ENCODE data around the gene GABRG3.
"Not testable (repeated sequence)": the region's sequence is repeated elsewhere in the genome, so short reads cannot be mapped to it uniquely, and the experiment has no call there.

The GABRG3 gene

DNA sequence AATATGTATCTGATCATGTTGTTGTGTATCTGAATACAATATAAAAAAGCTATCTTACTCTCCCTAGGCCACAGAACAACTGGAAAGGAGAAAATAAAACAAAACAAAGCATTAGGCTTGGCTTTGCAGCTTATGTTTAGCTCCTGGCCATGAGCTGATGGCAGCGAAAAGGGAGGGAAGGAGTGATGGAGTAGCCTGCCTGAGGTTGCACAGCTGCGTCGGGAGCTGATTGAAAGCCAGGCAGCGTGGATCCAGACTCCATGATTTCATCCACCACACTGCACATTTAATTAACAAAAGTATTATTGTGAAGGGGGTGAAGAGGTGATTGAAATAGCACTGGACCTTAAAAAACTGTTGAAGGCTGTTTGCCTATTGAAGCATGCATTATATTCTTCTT lies 212.2 kb downstream of the GABRG3 start:
- no peak for FAIRE-seq

DNA sequence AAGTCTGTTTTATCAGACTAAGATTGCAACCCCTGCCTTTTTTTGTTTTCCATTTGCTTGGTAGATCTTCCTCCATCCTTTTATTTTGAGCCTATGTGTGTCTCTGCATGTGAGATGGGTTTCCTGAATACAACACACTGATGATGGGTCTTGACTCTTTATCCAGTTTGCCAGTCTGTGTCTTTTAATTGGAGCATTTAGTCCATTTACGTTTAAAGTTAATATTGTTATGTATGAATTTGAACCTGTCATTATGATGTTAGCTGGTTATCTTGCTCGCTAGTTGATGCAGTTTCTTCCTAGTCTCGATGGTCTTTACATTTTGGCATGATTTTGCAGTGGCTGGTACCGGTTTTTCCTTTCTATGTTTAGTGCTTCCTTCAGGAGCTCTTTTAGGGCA lies 220.5 kb downstream of the GABRG3 start:
- not testable (repeated sequence) for FAIRE-seq

DNA sequence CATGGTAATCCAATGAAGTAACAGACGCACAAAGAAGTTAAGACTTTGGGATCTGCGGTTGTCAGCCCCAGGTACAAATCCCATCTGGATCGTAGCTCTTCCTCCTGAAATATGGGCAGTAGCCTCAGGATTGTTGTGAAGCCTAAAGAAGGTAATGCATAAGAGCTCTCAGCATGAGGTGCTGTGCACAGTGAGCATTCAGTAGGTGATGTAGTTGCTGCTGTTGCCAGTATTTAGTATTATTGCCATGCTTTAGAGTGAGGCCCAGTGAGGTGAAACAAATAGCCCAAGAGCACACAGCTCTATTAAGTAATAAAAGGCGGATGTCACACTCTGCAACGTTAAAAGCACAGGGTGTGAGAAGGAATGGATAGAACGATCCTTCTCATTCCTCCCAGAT lies 225.7 kb downstream of the GABRG3 start:
- FAIRE-seq = no peak

DNA sequence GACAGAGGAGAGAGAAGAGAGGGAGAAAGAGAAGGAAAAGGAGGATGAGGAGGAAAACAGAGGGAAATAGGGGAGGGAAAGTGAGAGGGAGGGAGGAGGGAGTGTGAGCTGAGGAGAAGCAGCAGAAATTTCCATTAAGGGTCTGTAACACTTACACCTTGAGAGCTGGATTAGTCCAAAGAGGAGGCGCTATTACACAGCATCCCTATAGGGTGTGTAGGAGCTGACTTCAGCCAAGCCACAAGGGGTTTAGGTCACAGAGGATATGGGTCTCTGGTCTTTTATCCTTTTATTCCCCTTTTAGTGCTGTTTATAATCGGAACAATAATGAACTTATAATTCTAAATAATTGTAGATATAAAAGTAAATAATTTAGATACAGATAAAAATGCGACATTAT lies 230.4 kb downstream of the GABRG3 start:
- no peak for FAIRE-seq

DNA sequence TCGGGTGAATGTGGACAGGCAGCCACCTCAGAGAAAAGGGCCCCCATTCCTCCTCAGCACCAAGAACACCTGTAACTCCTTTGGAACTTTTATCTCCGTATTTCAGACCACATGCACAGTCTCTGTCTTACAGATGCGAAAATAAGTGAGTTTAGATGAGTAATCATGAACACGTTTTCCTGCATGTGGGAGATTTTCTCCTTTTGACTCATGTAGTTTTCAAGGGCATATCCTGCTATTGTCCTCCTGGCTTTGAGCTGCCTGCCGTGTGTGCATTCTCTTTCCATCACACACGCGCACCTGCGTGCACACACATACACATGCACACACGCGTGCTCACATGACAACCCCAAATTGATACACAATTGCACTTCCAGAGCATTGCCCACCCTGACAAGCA lies 239.2 kb downstream of the GABRG3 start:
- no peak for FAIRE-seq

DNA sequence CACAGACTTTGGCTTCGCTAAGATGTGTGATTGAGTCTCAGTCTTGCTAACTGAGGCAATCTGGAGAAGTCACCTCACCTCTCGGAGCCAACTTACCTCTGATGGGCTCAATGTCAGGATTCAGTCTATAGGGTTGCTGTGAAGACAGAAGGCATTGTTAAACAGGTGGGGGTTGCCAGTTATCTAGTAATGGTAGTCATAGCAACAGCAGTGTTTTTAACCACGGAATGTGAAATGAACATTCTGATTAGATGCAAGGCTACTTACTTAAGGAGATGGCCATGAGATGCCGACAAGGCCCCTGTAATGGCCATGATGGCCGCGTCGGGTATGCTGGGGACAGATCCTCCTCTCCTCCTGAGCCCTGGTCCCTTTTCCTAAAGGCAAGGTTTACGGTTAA lies 243.1 kb downstream of the GABRG3 start:
- no peak for FAIRE-seq

DNA sequence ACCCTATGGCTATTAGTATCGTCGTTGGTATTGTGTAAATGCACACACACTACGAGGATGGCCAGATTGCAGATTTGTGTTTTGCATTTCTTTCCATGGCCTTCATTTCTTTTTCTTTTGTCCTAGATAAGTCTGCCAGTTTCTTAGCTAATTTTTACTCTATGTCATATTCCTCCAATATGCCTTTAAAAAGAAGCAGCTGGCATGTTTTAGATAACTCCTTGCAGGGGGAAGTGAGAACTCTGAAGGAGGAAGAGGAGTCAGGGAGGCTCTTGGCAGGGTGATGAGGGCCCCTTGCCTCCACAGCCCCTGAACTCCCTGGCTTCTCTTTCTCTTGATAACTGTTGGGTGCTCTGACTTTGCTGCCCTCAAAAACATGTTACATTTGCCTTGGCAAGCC lies 244.0 kb downstream of the GABRG3 start:
- no peak for FAIRE-seq

DNA sequence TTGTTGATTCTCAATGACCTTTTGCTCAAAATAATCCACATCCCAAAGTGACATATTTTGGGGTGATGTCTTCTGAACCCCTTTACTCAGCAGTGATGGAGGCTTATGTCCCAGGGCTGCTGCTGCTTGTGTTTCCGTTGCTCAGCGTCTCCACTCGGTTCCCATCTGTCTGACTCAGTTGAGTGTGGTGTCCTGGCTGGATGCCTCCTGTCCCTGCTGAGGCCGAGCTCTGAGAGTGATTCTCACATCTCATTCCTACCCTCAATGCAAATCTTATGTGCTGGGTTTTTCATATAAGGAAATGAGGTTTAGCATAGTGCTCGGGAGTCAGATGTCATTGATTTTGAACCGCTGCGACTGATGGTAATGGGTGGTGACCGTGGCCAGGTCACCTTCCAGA lies 247.4 kb downstream of the GABRG3 start:
- no peak for FAIRE-seq

DNA sequence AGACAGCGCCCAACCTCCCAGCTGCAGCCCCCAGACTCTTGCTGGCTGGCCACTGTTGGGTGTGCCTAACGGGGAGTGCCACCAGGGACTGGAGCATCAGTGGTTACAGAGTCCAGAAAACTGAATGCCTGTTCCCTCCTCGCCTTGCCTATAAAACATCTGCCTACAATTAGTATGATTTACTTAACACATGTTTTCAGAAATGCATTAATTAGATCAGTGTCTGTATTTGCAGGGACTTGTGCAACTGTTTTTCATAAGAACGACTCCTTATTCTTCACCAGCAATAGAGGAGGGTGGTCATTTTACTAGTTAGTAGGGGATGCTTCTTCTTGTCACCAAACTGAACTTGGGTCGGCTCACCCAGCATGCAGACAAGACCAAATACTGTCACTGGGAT lies 248.7 kb downstream of the GABRG3 start:
- FAIRE-seq = no peak

DNA sequence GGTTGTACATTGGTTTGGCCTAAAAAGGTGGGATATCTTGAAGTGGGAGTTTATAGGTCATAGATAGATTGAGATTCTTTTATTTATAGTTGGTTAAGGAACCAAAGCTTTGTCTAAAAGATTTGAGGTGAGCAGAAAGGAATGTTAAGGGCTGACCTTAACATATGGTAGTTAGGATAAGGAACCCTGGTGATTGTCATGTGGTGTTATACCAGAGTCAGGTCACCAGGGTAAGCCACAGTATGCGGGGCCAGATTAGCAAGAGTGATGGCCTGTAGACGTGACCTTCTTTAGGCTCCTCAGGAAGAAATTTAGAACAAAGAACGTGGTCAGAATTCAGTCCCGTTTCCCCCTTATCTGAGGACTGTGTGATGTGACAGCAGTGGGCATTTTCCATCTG lies 249.2 kb downstream of the GABRG3 start:
- no peak for FAIRE-seq

DNA sequence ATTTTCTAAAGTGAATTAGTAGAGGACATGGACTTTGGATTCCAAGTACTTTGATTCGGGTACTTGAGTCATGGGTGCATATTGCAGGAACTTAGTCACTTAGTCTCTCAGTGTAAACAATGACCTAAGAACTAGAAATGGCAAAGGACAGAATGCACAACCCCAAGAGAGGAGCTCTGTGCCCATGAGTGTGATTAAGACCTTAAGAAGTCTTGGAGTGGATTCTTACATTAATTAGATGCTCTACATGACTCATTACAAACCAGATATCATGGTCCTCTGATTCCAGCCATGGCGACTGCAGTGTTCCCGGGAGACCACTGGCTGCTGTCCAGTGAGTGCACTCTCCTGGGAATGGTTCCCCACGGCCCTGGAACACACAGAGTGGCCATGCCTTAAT lies 251.5 kb downstream of the GABRG3 start:
- no peak for FAIRE-seq

DNA sequence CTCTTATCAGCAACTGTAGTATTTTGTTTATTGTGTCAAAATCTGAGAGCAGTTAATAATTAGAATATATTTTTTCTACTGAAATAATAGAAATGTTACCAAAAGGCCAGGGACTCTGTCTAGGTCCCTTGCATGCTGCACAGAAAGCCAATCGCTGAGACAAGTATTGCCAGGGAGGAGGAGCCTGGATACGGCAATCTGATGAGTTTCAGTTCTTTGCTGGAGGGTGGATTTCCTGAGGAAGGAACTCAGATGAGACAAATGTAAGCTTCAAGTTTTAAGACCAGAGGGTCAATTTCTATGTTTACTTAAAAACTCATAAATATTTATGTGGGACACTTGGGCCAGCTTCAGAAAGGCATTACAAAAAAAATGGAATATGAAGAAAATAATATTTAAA lies 252.2 kb downstream of the GABRG3 start:
- FAIRE-seq = no peak

DNA sequence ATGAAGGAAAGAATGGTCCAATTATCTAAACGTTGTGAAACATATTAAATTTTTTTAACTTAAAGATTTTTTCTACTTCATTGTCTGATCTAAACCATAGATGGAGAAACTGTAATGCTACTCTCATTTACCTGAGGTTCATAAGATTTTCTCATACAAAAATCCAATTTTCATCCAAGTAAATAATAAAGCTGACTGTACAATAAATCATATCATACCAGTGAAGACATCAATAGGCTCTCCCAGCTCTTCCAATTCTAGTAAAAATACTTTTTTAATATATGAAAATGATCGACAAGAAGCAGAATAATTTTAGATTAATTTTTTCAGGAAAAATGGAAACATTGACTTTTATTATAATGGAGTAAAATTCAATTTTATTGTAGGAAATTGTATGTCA lies 260.8 kb downstream of the GABRG3 start:
- FAIRE-seq = no peak

DNA sequence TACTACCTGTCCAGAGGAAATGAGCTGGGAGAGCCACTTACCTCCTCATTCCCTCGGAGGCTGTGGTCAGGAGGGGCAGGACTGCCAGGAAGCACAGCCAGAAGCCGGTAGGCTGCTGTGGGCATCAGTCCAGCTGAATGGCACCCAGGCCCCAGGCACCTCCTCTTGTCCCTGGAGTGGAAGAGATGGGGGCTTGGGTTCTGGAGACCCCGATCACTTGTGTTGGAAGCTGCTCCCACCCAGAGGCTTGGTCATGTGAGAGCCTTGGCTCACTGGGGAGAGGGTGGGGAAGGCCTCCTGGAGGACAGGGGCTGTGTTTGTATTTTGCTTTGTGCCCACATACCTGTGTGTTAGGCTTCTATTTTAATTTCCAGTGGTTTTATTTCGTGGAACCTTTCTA lies 261.9 kb downstream of the GABRG3 start:
- FAIRE-seq = no peak

DNA sequence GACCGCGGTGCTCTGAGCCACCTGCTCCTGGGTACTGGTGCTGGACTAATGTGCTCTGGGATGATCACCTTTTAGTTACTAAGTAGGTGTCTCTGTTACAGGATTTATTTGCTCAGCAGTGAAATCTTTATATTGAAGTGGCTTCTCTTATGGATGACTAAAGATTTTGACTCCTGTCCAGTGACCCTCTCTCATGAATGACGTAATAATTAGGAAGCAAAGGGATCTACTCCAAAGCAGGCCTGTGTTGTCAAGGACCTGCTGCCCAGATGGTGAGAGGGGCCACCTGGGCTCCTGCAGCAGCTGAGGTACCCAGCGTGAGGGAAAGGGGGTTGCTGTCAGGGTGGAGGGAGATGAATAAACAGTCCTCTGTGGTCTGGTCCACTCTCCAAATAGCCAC lies 263.6 kb downstream of the GABRG3 start:
- no peak for FAIRE-seq

DNA sequence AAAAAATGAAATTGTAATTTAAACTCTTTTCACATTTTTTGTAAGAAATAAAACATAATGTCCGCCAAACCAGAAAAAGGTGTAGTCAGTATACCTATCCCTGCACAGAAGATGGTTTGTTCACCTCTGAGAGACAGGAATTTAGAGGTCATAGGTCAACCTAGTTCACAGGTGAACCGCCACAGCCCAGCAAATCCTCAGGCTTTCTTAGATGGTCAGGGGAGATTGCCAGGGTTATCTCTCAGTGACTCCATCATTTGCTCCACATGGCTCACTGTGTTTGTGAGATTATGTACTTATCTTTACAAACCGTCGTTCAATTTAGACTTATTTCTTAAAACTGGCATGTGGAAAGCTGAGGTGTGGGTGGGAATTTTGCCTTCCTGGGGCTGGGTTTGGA lies 264.2 kb downstream of the GABRG3 start:
- FAIRE-seq = no peak

DNA sequence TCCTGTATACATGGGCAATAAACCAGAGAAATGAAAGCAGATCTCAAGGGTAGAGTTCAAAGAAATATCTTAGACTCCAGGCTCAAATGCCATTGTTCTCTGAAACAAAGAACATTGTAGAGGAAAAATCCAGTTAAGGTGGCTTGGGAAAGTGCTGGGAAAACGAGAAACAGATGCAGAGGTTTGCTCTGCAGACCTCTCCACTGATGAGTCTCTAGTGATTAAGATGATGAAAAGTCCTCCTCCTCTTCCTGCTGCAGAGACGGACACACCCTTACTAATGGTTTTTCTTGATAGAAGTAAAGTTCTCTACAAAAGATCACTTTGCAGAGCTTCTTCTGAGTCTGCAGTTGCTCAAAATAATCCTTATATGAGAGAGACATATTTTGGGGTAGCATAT lies 264.7 kb downstream of the GABRG3 start:
- FAIRE-seq = no peak

DNA sequence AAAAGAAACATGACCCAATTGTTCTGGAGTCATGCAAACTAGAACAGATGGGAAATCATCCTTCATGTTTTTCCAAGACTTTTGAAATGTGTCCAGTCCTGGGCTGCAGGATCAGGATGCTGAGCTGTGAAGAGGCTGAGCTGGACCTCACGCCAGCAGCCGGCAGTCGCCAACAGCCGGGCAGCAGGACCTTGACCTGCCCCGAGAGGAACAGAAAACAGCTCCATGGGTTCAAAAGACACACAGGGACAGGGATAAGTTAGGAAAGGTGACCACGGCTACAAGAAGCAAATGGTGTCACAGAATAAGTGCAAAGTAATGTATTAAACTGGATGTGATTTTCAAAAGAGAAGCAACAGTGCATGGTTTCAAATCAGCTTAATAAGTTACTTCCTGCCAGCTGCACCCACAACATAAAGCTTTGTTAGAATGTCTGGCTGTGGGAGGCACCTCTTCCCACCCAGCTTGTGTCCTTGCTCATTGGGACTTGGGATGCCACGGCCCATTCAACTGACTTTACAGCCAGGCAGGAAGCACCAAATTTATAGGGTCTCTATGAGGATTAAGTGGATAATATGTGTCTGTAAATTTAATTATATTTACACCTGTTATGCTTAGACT lies 266.4 kb downstream of the GABRG3 start:
- no peak for FAIRE-seq

DNA sequence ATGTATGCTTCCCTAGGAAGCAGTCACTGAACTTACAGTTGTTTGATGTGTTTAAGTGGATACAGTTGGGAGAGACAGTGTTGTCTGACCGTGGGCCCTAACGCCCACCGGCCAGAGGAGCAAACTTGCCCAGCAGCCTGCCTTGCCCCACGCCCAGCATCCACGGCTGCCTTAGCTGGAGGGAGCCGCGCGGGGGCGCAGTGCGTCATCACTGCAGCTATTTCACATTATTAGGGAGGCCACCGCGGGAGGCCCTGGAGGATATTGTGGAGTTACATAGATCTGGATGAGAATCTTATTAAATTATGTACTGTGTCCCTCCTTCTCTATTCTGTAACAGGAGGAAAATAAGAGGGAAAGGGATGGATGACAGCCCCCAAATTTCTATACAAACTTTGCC lies 267.2 kb downstream of the GABRG3 start:
- FAIRE-seq = no peak

DNA sequence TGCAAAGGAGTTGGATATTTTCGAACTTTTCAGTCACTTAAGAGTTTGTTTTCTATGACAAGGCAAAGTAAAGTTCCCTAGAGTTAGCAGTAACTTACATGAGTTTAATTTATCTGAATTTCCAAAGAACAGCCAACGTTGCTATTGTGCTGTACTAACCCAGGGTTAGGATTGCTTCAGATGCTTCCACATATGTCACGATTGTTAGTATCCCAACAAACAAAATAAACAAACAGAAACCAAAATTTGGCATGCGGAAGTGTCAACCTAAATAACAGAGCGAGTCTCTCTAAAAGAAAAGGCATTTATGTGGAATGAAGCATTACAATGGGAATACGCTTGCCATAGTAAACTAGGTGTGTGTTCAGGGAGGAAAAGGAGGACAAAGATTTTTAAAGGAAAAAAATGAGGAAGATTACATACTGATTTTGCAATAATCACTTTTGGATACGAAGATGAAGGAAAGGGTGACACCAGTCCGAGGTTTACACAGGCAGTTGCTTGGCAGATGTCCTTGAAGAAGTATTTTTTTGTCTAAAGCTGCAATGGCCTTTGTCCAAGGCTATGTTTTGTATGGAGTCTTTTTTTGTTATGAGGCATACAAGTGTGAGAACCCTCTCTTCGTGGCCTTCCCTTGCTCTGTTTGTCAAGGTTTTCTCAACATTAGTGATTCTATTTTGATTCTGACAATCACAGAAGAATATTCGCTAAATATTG lies 267.9 kb downstream of the GABRG3 start:
- no peak for FAIRE-seq

DNA sequence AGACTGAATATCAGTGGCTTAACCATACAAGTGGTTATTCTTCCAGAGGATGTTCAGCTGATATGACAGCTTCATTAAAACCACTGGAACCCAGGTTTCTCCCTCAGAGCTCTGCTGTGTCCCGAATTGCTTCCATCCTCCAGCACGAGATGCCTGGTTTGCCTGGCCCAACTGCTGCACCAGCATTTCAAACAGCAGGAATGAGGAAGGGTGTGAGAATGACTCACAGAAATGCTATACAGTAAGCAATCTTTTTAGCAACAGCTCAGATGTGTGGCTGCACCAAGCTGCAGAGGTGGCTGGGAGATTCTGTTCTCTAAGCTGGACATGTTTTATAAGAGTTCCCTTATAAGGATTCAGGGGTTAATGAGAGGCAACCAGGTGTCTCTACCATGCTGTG lies 271.0 kb downstream of the GABRG3 start:
- FAIRE-seq = no peak

DNA sequence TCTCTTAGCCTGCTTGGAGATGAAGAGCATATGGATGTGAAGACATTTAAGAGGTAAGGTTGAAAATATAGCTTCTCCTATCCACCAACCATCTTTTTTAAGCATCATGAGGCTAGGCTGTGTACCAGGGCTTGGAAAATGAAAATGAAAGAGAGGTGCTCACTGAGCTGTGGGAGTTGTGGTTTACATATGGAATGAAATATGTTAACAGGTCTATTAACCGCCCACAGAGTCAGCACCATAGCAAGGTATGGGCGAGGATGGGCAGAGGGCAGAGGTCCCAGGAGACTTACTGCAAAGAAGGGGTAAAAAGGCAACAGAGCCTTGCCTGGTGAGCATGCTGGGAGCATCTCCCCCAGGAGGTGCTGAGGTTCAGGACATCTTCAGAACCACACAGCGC lies 273.1 kb downstream of the GABRG3 start:
- no peak for FAIRE-seq

DNA sequence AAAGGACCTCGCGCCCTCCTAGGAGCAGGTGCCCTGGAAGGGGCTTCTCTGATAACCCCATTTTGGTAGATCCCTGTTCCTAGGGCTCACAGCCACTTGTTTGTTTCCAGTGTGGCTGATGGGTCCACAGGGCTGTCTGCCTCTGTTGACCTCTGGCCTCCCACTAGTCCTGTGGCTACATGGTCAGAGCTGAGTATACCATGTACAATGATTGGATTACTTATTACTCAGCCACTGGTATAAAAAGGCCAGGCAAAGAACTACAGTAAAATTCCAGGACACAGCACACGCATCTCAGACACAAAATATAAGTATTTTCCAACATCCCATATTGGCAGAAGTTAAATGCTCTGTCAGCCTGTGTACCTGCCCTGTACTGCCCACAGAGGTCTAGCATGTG lies 277.3 kb downstream of the GABRG3 start:
- FAIRE-seq = no peak

DNA sequence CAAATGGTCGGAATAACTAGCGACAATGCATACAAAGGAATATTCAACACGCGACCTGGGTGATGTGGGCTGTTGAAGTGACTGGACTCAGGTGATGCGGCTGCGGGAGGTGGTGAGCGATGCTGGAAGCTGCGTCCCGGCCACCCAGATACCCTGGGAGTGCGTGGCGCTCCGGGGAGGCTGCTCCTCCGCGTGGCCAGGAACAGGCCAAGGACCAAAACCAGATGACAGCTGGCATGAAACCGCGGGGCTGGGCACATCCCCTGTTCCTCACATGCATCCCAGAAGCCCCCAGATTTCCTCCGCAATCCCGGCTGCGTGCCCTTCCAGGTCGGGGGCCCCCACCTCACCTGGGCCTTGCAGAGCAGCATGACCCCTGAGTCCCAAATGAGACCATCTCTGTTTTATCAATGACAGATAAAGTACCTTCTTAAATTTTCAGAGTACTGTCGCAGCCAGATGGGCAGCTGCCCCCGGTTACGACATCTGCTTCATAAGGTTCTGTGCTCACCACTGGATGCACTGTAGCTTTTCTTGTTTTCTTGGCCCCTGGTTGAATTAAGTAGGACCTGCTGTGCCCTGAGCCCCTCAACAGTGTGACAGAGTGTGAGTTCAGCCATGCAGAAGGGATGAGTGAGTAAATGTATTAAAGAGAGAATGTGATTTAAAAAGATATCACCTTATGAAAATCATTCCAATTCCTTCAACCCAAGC lies 278.2 kb downstream of the GABRG3 start:
- FAIRE-seq = no peak

DNA sequence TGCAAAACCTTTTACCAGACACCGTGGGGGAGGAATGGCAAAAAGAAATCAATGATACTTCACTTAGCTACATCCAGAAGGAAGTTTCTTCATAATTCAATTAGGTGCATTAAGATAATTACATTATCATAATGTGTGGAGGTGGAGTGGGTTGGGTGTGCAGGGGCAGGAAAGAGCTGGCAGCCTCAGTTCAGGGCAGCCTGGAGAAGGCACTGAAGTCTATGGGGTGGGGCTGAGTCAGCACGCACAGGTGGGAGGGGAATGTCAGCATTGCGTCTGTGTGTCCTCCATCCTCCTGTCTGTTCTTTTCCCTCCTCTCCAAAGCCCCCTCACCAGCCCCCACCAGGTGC lies 278.8 kb downstream of the GABRG3 start:
- FAIRE-seq = no peak

All from colon (tissue), 2 donors.